HG02884 (cell line): Measurements from ENCODE around the gene POLE.

Experiments
- ATAC-seq: cut with Tn5 transposase; IDR thresholded peaks from one replicate; pipeline ENCODE4 v1.9.1; 2021; ENCODE audit warnings: mild to moderate bottlenecking, moderate library complexity; ENCODE audit not compliant: unreplicated experiment

Gene POLE

GRCh38 chr12:132687211-132688164, at the start of gene POLE, which contains the start of gene PXMP2:
Gene POLE, minus strand, starts transcription at chr12:132687342. Its CDS starts 27 bp downstream, at chr12:132687315.
Gene PXMP2, plus strand, starts transcription at chr12:132687587. Its CDS starts 84 bp downstream, at chr12:132687671.
- ATAC-seq: peak; percentile 89

GRCh38 chr12:132736913-132737312, 49.8 kb upstream of the POLE start:
- no peak for ATAC-seq

GRCh38 chr12:132736378-132736777, 49.2 kb upstream of the POLE start:
- no peak for ATAC-seq

GRCh38 chr12:132735496-132735895, 48.4 kb upstream of the POLE start:
- ATAC-seq: no peak

GRCh38 chr12:132734206-132734605, 47.1 kb upstream of the POLE start:
- no peak for ATAC-seq

- no peak for ATAC-seq
Measured at GRCh38 chr12:132731574-132731973, 44.4 kb upstream of the POLE start.

GRCh38 chr12:132730353-132730752, 43.2 kb upstream of the POLE start:
- no peak for ATAC-seq

GRCh38 chr12:132729541-132730320, 42.6 kb upstream of the POLE start:
- ATAC-seq: no peak

- no peak for ATAC-seq
Measured at GRCh38 chr12:132728502-132728901, 41.4 kb upstream of the POLE start.

GRCh38 chr12:132727091-132727794, 40.1 kb upstream of the POLE start:
- ATAC-seq: no peak

- ATAC-seq: no peak
Measured at GRCh38 chr12:132726386-132726785, 39.2 kb upstream of the POLE start.

- ATAC-seq: no peak
Measured at GRCh38 chr12:132724506-132725241, 37.5 kb upstream of the POLE start.

- no peak for ATAC-seq
Measured at GRCh38 chr12:132723764-132724140, 36.6 kb upstream of the POLE start.

- ATAC-seq: no peak
Measured at GRCh38 chr12:132723015-132723763, 36.0 kb upstream of the POLE start.

GRCh38 chr12:132720606-132721345, 33.6 kb upstream of the POLE start:
- no peak for ATAC-seq

- no peak for ATAC-seq
Measured at GRCh38 chr12:132719954-132720324, 32.8 kb upstream of the POLE start.

- no peak for ATAC-seq
Measured at GRCh38 chr12:132719141-132719953, 32.2 kb upstream of the POLE start.

GRCh38 chr12:132718644-132719043, 31.5 kb upstream of the POLE start:
- ATAC-seq: no peak
